Stimulated activated CD4-positive, alpha-beta T cell treated with anti-CD3 and anti-CD28 coated beads, Interleukin-1b, Interleukin-23, amount 100 ng/mL, for 1 hour (primary cell): ENCODE data around the gene RPL31.

Experiments used
- DNase-seq, 2 donors: peaks; one replicate each; pipeline ENCODE4 v3.0.0-alpha.2; 2020; ENCODE audit warnings: low read depth in 2 of 2

Gene RPL31

DNA sequence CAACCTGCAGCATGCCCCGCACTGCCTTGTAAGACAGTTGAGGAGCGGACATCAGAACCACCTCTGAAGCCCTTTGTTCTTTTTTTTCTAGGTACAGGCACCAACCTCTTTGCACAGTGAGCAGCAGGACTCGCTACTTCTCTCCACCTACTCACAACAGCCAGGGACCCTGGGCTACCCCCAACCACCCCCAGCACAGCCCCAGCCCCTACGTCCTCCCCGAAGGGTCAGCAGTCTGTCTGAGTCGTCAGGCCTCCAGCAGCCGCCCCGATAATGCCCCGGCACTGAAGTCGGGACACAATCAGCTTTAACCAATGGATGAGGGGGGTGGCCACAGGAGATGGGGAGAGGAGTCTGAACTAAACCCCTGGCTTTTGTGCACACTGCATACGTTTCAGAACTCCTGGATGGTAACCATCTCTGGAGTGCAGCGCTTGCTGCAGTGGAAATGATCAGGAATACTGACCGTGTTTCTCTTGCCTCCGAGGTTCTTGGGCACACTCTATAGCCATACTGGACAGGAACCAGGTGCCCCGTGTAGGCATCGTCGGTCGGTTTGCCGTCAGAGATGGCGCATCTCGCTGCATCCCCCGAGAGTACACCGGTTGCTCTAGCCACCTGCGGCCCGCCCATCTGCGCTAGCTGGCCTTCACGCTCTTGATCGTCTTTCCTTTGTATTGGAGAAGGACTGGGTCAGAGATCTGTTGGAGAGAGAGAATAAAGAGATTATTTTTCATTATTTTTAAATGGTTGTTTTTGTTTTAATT is 6.6 kb upstream of the RPL31 start:
- DNase-seq, result no peak

GRCh38 chr2:100997509-100998234 is 4.4 kb upstream of the RPL31 start:
- DNase-seq, result no peak

- DNase-seq, result no peak
Observed at GRCh38 chr2:100998235-100998573, 3.9 kb upstream of the RPL31 start.

DNA sequence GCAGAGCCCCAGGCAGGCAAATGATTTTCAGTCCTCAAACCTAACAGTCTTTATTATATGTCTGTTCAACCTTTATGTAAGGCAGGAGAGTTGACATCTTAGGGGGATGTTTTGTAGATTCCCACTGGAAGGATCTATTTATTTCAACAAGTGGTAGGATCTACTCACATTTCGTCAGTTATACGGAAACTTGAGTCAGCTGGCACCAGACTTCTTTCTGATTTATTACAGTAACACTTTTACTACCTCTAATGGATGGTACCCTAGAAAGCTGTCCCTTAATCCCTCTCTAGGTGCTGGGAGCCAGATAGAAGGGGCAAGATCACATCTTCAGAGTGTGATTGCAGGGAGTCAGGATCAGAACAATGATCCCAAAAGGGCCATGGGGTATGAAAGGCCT is 2.1 kb upstream of the RPL31 start:
- DNase-seq, result no peak

- DNase-seq, result no peak
Observed at GRCh38 chr2:101002562-101003277, 631 bp downstream of the RPL31 start.

DNA sequence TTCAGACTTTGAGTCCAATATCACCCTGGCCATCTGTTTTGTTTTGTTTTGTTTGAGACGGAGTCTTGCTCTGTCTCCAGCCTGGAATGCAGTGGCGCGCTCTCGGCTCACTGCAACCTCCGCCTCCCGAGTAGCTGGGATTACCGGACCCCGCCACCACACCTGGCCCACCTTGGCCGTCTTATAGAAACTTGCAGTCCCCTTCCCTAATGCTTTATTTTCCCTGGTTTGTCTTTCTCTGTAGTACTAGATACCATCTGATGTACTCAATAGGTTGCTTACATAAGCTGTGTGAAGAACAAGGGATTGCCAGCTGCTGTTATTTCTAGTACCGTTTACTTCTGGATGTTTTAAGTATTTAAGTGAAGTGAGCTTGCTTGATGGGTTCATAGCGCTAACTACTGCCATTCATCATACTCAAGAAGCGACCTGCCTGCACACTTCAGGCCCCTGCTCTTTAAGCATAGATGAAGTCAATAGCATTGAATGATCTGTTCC is 1.2 kb downstream of the RPL31 start:
- DNase-seq, result no peak

- DNase-seq, result no peak
Observed at GRCh38 chr2:101004620-101005325, 2.7 kb downstream of the RPL31 start.

- no peak for DNase-seq
Observed at GRCh38 chr2:101006065-101006715, 4.1 kb downstream of the RPL31 start.

DNA sequence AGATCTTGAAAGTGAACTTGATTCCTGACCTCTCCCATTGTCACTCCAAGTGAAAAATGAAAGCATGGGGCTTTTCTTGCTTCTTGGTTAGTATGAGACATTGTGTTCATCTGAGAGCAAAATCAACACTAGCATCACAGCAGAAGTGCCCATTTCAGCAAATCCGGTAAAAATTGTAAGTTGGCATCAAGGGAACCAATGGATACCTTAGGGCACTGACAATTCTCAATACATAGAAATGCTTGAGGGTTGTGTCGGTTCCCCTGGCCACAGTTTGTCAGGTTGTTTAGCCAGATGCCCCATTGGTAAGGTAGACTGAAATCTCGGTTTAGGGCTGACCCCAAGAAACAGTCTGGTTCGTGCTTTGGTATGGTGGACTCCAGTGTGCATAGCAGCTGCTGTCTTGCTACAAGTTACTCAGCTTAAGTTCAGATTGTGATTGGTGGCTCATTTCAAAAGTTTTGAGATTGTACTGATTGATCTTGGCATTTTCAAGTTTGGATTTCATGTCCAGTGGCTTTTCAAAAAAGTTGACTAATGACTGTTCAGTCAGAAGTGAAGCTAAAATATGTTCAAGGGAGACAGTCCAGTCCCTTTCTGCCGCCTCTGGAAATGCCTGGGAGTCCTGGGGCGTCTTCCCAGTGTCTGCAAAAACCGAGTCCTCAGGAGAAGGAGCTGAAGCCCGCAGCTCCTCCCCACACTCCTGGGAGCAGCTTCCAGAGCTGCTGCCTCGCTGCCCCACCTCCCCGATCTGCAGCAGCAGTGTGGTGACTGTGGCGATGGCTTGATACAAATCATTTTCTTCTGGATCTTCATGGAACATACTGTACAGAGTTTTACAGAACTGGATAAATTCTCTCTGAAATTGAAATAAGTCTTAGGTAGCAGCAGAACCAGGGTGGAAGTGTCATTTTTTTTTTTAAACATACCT is 5.6 kb downstream of the RPL31 start:
- no peak for DNase-seq

GRCh38 chr2:101011152-101011551 is 9.1 kb downstream of the RPL31 start:
- DNase-seq, result no peak

DNA sequence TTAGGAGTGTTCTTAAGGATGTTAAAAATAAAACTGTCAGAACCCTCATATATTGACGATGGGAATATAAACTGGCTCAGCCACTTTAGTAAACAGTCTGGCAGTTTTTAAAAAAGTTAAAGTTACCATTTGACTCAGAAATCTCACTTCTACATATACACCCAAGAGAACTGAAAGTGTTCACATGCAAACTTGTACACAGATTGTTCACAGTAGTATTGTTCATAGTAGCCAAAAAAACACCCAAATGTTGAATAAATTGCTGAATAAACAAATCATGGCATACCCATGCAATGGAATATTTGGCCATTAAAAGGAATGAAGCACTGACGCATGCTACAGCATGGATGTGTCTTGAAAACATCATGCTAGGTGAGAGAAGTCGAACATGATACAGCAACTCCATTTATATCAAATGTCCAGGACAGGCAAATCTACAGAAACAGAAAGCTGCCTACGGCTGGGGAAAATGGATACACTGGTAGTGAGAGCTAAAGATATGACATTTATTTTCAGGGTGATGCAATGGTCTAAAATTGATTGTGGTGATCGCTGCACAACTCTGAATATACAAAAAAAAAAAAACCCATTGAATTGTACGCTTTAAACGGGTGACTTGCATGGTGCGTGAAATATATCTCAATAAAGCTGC is 10.1 kb downstream of the RPL31 start:
- no peak for DNase-seq

DNA sequence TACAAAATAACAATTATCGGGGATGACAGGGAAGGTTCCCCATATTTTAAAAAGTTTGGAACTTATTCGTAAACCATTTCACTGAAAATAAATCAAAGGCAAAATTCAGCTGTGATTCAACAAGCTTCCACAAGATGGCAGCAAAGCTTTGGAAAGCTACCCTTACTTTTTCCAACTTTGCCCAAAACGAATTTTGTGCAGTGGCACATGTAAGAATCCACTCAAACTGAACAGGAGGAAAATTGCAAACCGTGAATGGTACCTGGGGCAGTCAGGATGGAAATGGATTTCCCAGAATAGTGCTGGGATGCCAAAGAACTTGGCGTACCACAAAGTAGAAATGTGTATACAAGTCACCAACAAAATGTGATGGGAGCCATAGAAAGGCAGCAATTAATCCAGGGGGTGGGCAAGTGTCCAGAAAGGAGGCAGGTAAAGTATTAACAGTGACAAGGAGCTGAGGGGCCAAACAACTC is 10.7 kb downstream of the RPL31 start:
- DNase-seq, result no peak

DNA sequence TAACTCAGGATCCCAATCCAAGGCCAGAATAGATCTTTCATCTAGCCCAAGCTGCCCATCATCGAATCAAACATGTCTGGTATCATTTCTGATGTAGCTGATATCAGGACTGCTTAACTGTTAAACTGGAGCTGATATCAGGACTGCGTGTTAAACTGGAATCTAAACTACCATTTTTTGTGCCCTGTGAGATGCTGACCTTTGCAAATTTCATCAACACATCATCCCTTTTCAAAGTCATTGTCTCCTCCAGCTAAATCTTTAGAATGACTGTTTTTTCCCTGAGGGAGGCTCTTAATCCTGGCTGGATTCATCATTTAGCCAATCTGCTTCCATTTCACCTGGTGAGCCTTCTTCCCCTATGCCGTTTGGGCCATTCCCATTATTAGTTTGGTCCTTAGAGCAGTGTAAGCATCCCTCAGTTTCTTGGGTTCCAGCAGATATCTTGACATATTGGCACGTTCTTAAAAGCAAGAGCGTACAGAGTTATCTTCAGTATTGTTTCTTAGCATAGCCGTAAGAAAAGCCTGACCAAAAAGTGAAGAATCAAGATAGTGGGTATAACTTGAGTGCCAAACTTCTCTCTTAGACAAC is 12.3 kb downstream of the RPL31 start:
- DNase-seq, result no peak

GRCh38 chr2:101017371-101017770 is 15.3 kb downstream of the RPL31 start:
- no peak for DNase-seq

GRCh38 chr2:101018934-101019333 is 16.8 kb downstream of the RPL31 start:
- DNase-seq, result no peak

GRCh38 chr2:101022221-101022620 is 20.1 kb downstream of the RPL31 start:
- no peak for DNase-seq

GRCh38 chr2:101023327-101024107 is 21.4 kb downstream of the RPL31 start:
- no peak for DNase-seq

DNA sequence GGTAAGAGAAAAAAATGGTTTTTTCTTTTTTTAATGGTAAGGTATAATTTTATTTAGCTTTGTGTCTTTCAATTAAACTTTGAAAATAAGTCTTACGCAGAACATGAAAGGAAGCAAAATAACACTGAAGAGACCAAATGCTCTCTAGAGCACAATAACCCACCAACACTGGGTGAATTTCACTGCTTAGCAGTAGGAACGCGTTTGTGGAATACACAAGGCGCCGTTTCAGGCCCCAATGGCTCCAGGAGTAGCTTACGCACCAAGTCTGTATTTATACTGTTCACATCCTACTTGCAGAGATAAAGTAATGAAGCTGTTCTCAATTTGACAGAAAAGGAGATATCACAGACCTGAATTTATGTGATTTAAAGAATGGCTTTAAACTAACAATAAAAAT is 23.5 kb downstream of the RPL31 start:
- no peak for DNase-seq
